PC-3 (cell line): ENCODE data around the gene HEMGN. TPM values are rescaled to one million over a fixed set of nuclear protein-coding genes. Genes with fewer than 3 reads are reported as not detected.

Experiments used
- ATAC-seq: fragments of 200-7000 bp; cut with Tn5 transposase; 2 replicates; pipeline ENCODE4 v1.9.1; 2020; ENCODE audit warnings: mild to moderate bottlenecking, moderate library complexity
- BruUV-seq: library from RNA; stranded (reverse); fragments of 400-500 nt; replicated peaks from 2 replicates; lab custom pipeline; 2021; lab: Mats Ljungman, UMichigan
- CTCF ChIA-PET: fragments of 300-600 bp; sonication (Branson Sonifier 250); formaldehyde crosslinking; loops from one replicate; lab custom pipeline; 2022; ENCODE audit warnings: antibody characterized with exemption; lab: Charles Lee
- POLR2A ChIA-PET: fragments of 300-600 bp; sonication (Branson Sonifier 250); formaldehyde crosslinking; loops from one replicate; lab custom pipeline; 2022; ENCODE audit warnings: antibody characterized with exemption; ENCODE audit not compliant: unreplicated experiment; lab: Charles Lee
- DNase-seq: peaks from one replicate; pipeline ENCODE4 v3.0.0-alpha.2; 2015
- H2AFZ ChIP-seq: fragments of 300-600 bp; sonication (generic); 2 replicates; pipeline ENCODE4 v1.6.0; 2016; ENCODE audit warnings: antibody characterized with exemption, low read length
- H3F3A ChIP-seq: fragments of 300-600 bp; sonication (generic); one replicate; pipeline ENCODE4 v1.6.0; 2017; ENCODE audit warnings: antibody characterized with exemption, low read length, control low read depth, mild to moderate bottlenecking; ENCODE audit not compliant: unreplicated experiment
- H3K27ac ChIP-seq: fragments of 300-600 bp; sonication (generic); 2 replicates; pipeline ENCODE4 v1.5.1; 2016; ENCODE audit warnings: mild to moderate bottlenecking, low read length
- H3K27me3 ChIP-seq: fragments of 300-600 bp; sonication (generic); 2 replicates; pipeline ENCODE4 v1.6.1; 2016; ENCODE audit warnings: low read length, mixed read lengths
- H3K36me3 ChIP-seq: fragments of 300-600 bp; sonication (generic); 2 replicates; pipeline ENCODE4 v1.6.1; 2016; ENCODE audit warnings: low read depth, mixed run types, low read length, mixed read lengths
- H3K4me1 ChIP-seq: fragments of 300-600 bp; sonication (generic); 2 replicates; pipeline ENCODE4 v1.5.1; 2016; ENCODE audit warnings: low read length; ENCODE audit not compliant: insufficient read depth
- H3K4me2 ChIP-seq: fragments of 300-600 bp; sonication (generic); 2 replicates; pipeline ENCODE4 v1.6.0; 2016; ENCODE audit warnings: low read length
- H3K4me3 ChIP-seq: fragments of 300-600 bp; sonication (generic); 2 replicates; pipeline ENCODE4 v1.5.1; 2016; ENCODE audit warnings: mild to moderate bottlenecking, low read length, mixed read lengths
- H3K79me2 ChIP-seq: fragments of 300-600 bp; sonication (generic); 2 replicates; pipeline ENCODE4 v1.6.1; 2017; ENCODE audit warnings: low read length, mixed read lengths
- H3K9ac ChIP-seq: fragments of 300-600 bp; sonication (generic); 2 replicates; pipeline ENCODE4 v1.6.0; 2016; ENCODE audit warnings: mild to moderate bottlenecking, low read length
- H3K9me2 ChIP-seq: fragments of 300-600 bp; sonication (generic); replicated peaks from 2 replicates; pipeline ENCODE4 v1.6.1; 2016; ENCODE audit warnings: mixed run types, low read length, mixed read lengths
- H3K9me3 ChIP-seq: fragments of 300-600 bp; sonication (generic); 2 replicates; pipeline ENCODE4 v1.6.1; 2016; ENCODE audit warnings: low read length, mixed read lengths
- H4K20me1 ChIP-seq: fragments of 300-600 bp; sonication (generic); 2 replicates; pipeline ENCODE4 v1.6.1; 2016; ENCODE audit warnings: low read length, mixed read lengths
- CTCF ChIP-seq: fragments of 300-600 bp; sonication (generic); conservative IDR thresholded peaks from 2 replicates; pipeline ENCODE4 v1.5.1; 2017; ENCODE audit warnings: antibody characterized with exemption, low read depth, mild to moderate bottlenecking, low read length
- EZH2 ChIP-seq: fragments of 300-600 bp; sonication (generic); IDR thresholded peaks from one replicate; pipeline ENCODE4 v1.6.1; 2017; ENCODE audit warnings: antibody characterized with exemption, mild to moderate bottlenecking, low read length; ENCODE audit not compliant: unreplicated experiment
- EZH2phosphoT487 ChIP-seq: fragments of 300-600 bp; sonication (generic); IDR thresholded peaks from 2 replicates; pipeline ENCODE4 v1.6.1; 2018; ENCODE audit warnings: mild to moderate bottlenecking, antibody characterized with exemption, low read length, borderline replicate concordance
- intact Hi-C: fragments of 100-400 bp; cut with micrococcal nuclease; formaldehyde crosslinking; loops from 2 replicates; pipeline ENCODE4 v1.9.0; 2023
- total RNA-seq: library from RNA; depleted of rRNA; stranded (reverse); fragments of >200 nt; gene quantifications from 2 replicates; pipeline ENCODE4 v1.2.3, GENCODE V29; 2014

HEMGN gene
- total RNA-seq, 1 experiment from 2014 or later, result not detected

GRCh38 chr9:97935276-97935675, 2.7 kb downstream of the HEMGN start:
- intact Hi-C loops, result no loop called here
- no peak overlapping the region for H3K4me2 ChIP-seq
- ChIA-PET CTCF (no interaction called here), POLR2A (interaction anchor here (0.6 kb wide), 1 partner anchor 32 kb away, joined by 3 read pairs; no protein-coding TSS in a partner anchor)
- H2AFZ ChIP-seq, result no peak overlapping the region
- no peaks in the 10 kb centered on the region for H3K4me1 ChIP-seq
- H3K9me2 ChIP-seq, result no peaks in the 10 kb centered on the region
- H3K27ac ChIP-seq, result no peak overlapping the region
- H3K9ac ChIP-seq, result no peak overlapping the region
- no peaks in the 10 kb centered on the region for H3K36me3 ChIP-seq
- H3K9me3 ChIP-seq, result no peaks in the 10 kb centered on the region
- no TSS peak for BruUV-seq
- H3K79me2 ChIP-seq, result no peaks in the 10 kb centered on the region
- no peak for ATAC-seq
- no peaks in the 10 kb centered on the region for H3F3A ChIP-seq
- H4K20me1 ChIP-seq, result no peaks in the 10 kb centered on the region
- DNase-seq, result no peak
- TF ChIP-seq EZH2phosphoT487 (no peak), EZH2 (no peak), CTCF (no peak)
- H3K4me3 ChIP-seq, result no peak overlapping the region
- H3K27me3 ChIP-seq, result peaks cover 42% of the 10 kb centered on the region

- TF ChIP-seq EZH2 (no peak), CTCF (no peak), EZH2phosphoT487 (no peak)
- H4K20me1 ChIP-seq, result no peaks in the 10 kb centered on the region
- H3K9me2 ChIP-seq, result no peaks in the 10 kb centered on the region
- H3K4me3 ChIP-seq, result no peak overlapping the region
- no peaks in the 10 kb centered on the region for H3K79me2 ChIP-seq
- H3K9me3 ChIP-seq, result no peaks in the 10 kb centered on the region
- no peak overlapping the region for H3K4me2 ChIP-seq
- ChIA-PET CTCF (no interaction called here), POLR2A (no interaction called here)
- ATAC-seq, result no peak
- intact Hi-C loops, result no loop called here
- no peak overlapping the region for H3K9ac ChIP-seq
- H3K36me3 ChIP-seq, result no peaks in the 10 kb centered on the region
- H2AFZ ChIP-seq, result no peak overlapping the region
- no TSS peak for BruUV-seq
- H3F3A ChIP-seq, result no peaks in the 10 kb centered on the region
- DNase-seq, result no peak
- peaks cover 43% of the 10 kb centered on the region for H3K27me3 ChIP-seq
- H3K4me1 ChIP-seq, result no peaks in the 10 kb centered on the region
- H3K27ac ChIP-seq, result no peak overlapping the region
Observed at GRCh38 chr9:97934321-97935115, 3.5 kb downstream of the HEMGN start.
